SH-SY5Y (cell line): ENCODE results near the gene CST7.

Experiments
- GATA2 ChIP-seq: IDR thresholded peaks from 2 replicates; pipeline ENCODE4 v1.6.1; 2011; ENCODE audit warnings: mild to moderate bottlenecking, low read depth, low read length
- GATA3 ChIP-seq: IDR thresholded peaks from 2 replicates; pipeline ENCODE4 v1.6.1; 2011; ENCODE audit warnings: low read depth, mild to moderate bottlenecking, low read length, moderate library complexity

Gene CST7

GRCh38 chr20:24985802-24986201, 36.7 kb downstream of the CST7 start:
- no peak for TF ChIP-seq GATA2
- no peak for TF ChIP-seq GATA3

- TF ChIP-seq GATA2 (no peak), GATA3 (no peak)
Measured at GRCh38 chr20:24986436-24987015, 37.5 kb downstream of the CST7 start.

GRCh38 chr20:24987244-24987643, 38.2 kb downstream of the CST7 start:
- TF ChIP-seq GATA3 (no peak), GATA2 (no peak)

- TF ChIP-seq GATA2 (no peak), GATA3 (no peak)
Measured at GRCh38 chr20:24987873-24988835, 39.1 kb downstream of the CST7 start.

- TF ChIP-seq GATA2 (no peak), GATA3 (no peak)
Measured at GRCh38 chr20:24989162-24989561, 40.1 kb downstream of the CST7 start.

GRCh38 chr20:24990810-24991252, 41.8 kb downstream of the CST7 start:
- TF ChIP-seq GATA3, result no peak
- TF ChIP-seq GATA2, result no peak

- TF ChIP-seq GATA3 (no peak), GATA2 (no peak)
Measured at GRCh38 chr20:24991897-24992486, 42.9 kb downstream of the CST7 start.

- TF ChIP-seq GATA3 (no peak), GATA2 (no peak)
Measured at GRCh38 chr20:24992487-24993205, 43.6 kb downstream of the CST7 start, which contains the start of gene APMAP. APMAP (minus strand) TSS chr20:24992751; CDS start chr20:24992688, 63 bp downstream.

GRCh38 chr20:24993337-24994185, 44.5 kb downstream of the CST7 start:
- no peak for TF ChIP-seq GATA3

- TF ChIP-seq GATA2, result no peak
- no peak for TF ChIP-seq GATA3
Measured at GRCh38 chr20:24994186-24994465, 45.1 kb downstream of the CST7 start.

GRCh38 chr20:24994470-24995368, 45.6 kb downstream of the CST7 start:
- no peak for TF ChIP-seq GATA2
- TF ChIP-seq GATA3, result no peak

- no peak for TF ChIP-seq GATA3
- no peak for TF ChIP-seq GATA2
Measured at GRCh38 chr20:24995741-24996448, 46.8 kb downstream of the CST7 start.
